ENCODE results near the gene ETV3.

The ETV3 gene

GRCh38 chr1:157112186-157112867, 25.9 kb downstream of the ETV3 start:
- TF ChIP-seq ZFX (IDR thresholded peaks at IDR 0.05; ENCODE audit: borderline replicate concordance), result no peak
- TF ChIP-seq, protein P1, sequence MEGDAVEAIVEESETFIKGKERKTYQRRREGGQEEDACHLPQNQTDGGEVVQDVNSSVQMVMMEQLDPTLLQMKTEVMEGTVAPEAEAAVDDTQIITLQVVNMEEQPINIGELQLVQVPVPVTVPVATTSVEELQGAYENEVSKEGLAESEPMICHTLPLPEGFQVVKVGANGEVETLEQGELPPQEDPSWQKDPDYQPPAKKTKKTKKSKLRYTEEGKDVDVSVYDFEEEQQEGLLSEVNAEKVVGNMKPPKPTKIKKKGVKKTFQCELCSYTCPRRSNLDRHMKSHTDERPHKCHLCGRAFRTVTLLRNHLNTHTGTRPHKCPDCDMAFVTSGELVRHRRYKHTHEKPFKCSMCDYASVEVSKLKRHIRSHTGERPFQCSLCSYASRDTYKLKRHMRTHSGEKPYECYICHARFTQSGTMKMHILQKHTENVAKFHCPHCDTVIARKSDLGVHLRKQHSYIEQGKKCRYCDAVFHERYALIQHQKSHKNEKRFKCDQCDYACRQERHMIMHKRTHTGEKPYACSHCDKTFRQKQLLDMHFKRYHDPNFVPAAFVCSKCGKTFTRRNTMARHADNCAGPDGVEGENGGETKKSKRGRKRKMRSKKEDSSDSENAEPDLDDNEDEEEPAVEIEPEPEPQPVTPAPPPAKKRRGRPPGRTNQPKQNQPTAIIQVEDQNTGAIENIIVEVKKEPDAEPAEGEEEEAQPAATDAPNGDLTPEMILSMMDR (IDR thresholded peaks at IDR 0.05), result no peak

DNA sequence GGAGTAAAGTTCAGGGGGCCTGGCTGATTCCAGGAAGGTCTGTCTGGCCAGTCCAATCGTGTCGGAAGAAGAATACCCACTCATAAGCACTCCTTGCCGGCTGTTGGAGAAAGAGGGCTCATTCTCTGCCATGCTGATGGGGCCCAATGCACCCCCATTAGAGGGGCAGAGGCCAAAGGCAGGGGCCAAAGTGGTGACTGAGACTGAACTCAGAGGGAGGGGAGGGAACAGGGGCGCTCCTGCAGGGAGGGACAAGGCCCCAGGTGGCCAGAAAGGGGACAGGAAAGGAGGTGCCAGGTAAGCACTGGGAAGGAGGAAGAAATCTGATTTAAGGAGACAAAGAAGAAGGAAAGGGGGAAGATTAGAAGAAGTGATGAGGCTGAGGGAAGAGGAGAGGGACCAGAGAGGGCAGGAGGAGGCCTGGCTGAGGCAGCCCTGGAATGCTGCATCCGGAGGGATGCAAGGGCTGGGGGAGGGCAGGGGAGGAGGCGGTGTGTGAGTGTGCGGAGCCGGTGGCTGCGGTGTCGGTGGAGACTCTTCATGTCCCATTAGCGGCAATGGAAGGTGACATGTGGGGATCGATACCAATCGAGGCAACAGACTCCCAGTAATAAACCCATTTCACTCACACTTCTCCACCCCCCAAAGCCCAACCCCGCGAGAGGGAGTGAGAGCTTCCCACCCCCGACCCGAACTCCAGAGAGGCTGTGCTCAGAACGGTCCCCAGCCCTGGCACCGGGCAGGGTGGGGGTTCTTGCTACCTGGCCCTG, 26.6 kb downstream of the ETV3 start:
- no peak for TF ChIP-seq ZFX (IDR thresholded peaks at IDR 0.05; ENCODE audit: borderline replicate concordance)
- TF ChIP-seq, protein P1 (IDR thresholded peaks at IDR 0.05), result no peak
- H3K27ac ChIP-seq, result no peak overlapping the region

More at GRCh38 chr1:157112186-157112867, 25.9 kb downstream of the ETV3 start:
- no peak overlapping the region for H3K27ac ChIP-seq

DNA sequence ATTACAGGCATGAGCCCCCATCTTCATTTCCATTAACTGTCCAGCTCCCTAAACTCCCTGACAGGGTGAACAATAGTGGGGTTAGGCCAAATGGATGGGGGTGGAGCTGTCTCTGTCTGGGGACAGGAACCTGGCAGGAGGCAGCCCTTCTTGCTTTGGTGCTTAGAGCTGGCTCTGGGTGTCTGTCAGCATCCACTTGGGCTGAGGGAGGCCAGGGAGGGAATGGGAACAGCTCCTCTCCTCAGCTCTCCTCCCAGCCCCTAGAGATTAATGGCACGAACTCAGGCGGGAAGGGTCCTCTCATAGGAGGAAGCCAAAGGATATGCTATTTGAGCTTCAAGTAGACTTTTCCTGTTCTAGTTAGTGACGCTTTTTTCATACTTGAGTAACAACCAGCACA, 27.5 kb downstream of the ETV3 start:
- H3K27ac ChIP-seq, result no peak overlapping the region
- no peak for TF ChIP-seq ZFX (IDR thresholded peaks at IDR 0.05; ENCODE audit: borderline replicate concordance)
- TF ChIP-seq, protein P1 (IDR thresholded peaks at IDR 0.05), result no peak

GRCh38 chr1:157110003-157110402, 28.2 kb downstream of the ETV3 start:
- no peak overlapping the region for H3K27ac ChIP-seq
- no peak for TF ChIP-seq ZFX (IDR thresholded peaks at IDR 0.05; ENCODE audit: borderline replicate concordance)
- TF ChIP-seq, protein P1 (IDR thresholded peaks at IDR 0.05), result no peak

DNA sequence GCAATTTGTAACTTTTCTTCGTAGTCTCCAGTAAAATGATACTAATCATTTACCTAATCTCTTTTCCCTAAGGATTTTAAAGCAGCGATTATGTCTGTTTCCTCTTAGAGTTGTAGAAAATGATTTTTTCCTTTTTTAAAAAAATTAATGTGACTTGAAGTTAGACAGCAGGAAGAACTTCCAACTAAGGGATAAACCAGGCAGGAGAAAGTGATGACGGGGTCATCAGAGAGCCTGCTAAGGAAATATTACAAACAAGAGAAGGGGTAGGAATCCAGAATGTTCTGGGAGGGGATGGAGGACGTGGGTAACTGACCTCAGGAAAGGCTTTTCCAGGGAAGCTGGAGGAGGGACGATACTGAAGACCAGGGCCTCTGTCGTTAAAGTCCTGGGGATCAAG, 29.7 kb downstream of the ETV3 start:
- TF ChIP-seq, protein P1 (IDR thresholded peaks at IDR 0.05), result no peak
- TF ChIP-seq ZFX (IDR thresholded peaks at IDR 0.05; ENCODE audit: borderline replicate concordance), result no peak
- H3K27ac ChIP-seq, result no peak overlapping the region

DNA sequence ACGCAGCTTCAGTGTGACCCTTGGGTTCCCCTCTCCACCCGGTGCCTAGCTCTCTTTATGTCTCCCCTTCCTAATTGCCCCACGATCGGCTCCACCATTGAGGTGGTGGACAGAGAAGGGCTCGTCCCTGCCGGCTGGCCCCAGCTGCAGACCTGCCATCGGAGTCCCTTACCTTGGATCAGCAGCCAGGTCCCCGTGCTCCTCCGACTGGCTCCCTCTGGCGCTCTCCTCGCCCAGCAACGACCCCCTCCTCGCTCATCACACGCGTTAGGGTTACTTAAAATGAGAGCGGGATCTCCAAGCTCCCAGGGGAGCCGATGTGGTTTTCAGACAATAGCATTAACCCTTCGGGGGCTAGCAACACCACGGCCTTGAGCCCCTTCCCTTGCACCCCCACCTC, 30.5 kb downstream of the ETV3 start:
- TF ChIP-seq, protein P1 (IDR thresholded peaks at IDR 0.05), result no peak
- TF ChIP-seq ZFX (IDR thresholded peaks at IDR 0.05; ENCODE audit: borderline replicate concordance), result no peak
- no peak overlapping the region for H3K27ac ChIP-seq

GRCh38 chr1:157106813-157107189, 31.4 kb downstream of the ETV3 start:
- TF ChIP-seq ZFX (IDR thresholded peaks at IDR 0.05; ENCODE audit: borderline replicate concordance), result no peak
- TF ChIP-seq, protein P1 (IDR thresholded peaks at IDR 0.05), result no peak
- no peak overlapping the region for H3K27ac ChIP-seq

All from 22Rv1 (cell line).